Fibroblast of the aortic adventitia (primary cell): ENCODE measurements around the gene MALSU1. TPM values are rescaled to one million over a fixed set of nuclear protein-coding genes. Genes with fewer than 3 reads are reported as not detected.

Experiments used
- DNase-seq: peaks from one replicate; pipeline ENCODE4 v3.0.0-alpha.2; 2010; ENCODE audit warnings: low read depth
- H3K4me3 ChIP-seq: 2 replicates; pipeline ENCODE4 v1.5.1; 2011; ENCODE audit warnings: low read depth, mild to moderate bottlenecking, control low read depth, low read length, moderate library complexity
- CTCF ChIP-seq: IDR thresholded peaks from 2 replicates; pipeline ENCODE4 v1.5.1; 2011; ENCODE audit warnings: mild to moderate bottlenecking, low read length, control low read depth, inconsistent platforms; ENCODE audit not compliant: insufficient read depth
- total RNA-seq: library from RNA; depleted of rRNA; stranded (reverse); fragments of >200 nt; gene quantifications from 2 replicates; pipeline ENCODE4 v1.2.3, GENCODE V29; 2012; ENCODE audit warnings: low replicate concordance

Gene MALSU1
- total RNA-seq, 1 donor: 55.2 TPM

GRCh38 chr7:23347682-23348180 lies 48.6 kb downstream of the MALSU1 start:
- no peak overlapping the region for H3K4me3 ChIP-seq
- DNase-seq: peak; percentile 81
- TF ChIP-seq CTCF: no peak

DNA sequence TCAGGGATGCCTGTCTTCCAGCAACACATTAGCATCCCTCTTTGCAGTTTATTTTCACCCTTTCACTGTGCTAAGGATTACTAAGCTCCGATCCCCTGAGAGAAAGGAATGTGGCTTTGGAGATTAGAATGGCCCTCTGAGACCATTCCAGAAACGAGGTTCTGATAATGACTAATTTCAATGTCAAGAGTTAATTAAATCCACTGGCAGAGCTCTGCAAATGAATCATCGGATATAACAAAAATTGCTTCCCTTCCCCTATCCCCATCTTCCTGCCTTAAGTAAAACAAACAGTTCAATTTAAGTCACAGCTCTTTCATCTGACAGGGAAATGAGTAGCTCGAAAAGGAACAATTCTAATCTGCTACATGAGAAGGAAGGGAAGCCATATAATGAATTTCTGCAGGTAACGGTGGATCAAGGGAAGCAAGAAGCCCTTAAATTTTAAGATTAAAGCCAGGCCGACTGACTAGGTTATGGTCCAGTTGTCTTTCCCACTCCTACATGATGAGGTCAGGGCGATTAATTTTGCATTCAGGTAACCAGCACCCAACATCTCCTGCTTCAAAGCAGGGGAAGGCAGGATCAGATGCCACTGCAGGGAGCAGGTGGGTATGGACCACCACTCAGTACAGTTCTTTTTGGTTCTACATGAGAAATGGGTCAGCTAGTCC lies 50.5 kb downstream of the MALSU1 start:
- DNase-seq: peak; percentile 89
- no peak overlapping the region for H3K4me3 ChIP-seq
- no peak for TF ChIP-seq CTCF

- no peak overlapping the region for H3K4me3 ChIP-seq
- no peak for DNase-seq
- TF ChIP-seq CTCF: no peak
These were observed 51.3 kb downstream of the MALSU1 start for GRCh38 chr7:23350466-23350865.

- no peak for DNase-seq
- H3K4me3 ChIP-seq: no peak overlapping the region
- no peak for TF ChIP-seq CTCF
These were observed 54.0 kb downstream of the MALSU1 start for GRCh38 chr7:23353172-23353571.

DNA sequence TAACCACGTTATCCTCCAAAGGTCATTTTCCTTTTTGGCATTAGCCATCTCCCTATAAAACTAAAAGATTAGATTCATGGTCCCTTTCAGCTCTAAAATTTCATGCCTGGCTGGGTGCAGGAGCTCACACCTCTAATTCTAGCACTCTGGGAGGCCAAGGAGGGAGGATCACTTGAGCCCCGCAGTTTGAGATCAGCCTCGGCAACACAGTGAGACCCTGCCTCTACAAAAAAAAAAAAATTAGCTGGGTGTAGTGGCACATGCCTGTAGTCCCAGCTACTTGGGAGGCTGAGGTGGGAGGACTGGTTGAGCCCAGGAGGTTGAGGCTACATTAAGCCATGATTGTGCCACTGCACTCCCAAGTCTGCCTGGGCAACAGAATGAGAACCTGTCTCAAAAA lies 57.0 kb downstream of the MALSU1 start:
- TF ChIP-seq CTCF: no peak
- no peak for DNase-seq
- H3K4me3 ChIP-seq: no peak overlapping the region

DNA sequence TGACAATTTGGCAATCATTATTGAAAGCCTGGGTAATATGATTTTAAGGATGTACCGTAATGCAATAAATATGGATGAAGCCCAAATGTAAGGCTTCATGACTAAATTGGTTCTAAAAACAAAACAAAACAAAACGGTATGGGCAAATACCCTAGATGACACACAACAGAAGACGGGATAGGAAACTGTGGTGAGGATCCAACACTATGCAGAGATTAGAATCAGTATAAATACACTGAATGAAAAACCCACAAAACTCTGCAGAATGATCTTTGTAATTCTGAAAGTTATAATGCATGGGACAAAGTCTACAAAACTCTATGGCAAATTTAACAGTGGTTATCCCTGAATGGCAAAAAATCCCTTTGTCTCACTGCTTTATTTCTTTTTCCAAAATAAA lies 57.6 kb downstream of the MALSU1 start:
- TF ChIP-seq CTCF: no peak
- no peak overlapping the region for H3K4me3 ChIP-seq
- DNase-seq: peak; percentile 37
